ENCODE data around the gene SPEN. TPM values are rescaled to one million over a fixed set of nuclear protein-coding genes. Genes with fewer than 3 reads are reported as not detected.

The SPEN gene
- total and polyA plus RNA-seq, 2 of the 13 experiments (the other 11 are each of a cell fraction or from before 2014, with no cell fraction given) = 4.8 to 14.0 TPM

- TF ChIP-seq ZNF761 (CRISPR knock-in tag; conservative IDR thresholded peaks at IDR 0.05) = no peak
- TF ChIP-seq SALL2 (CRISPR knock-in tag; IDR thresholded peaks at IDR 0.05) = peak; percentile 51; the same call in 1 of the 2 replicates
- TF ChIP-seq CCDC6 (CRISPR knock-in tag; IDR thresholded peaks at IDR 0.05) = no peak
- 0 out of 2 replicates have a peak, but pooled peaks have one; percentile 62 for TF ChIP-seq ZBTB3 (CRISPR knock-in tag; IDR thresholded peaks at IDR 0.05; ENCODE audit: borderline replicate concordance, low read depth)
- 0 out of 2 replicates have a peak, but pooled peaks have one; percentile 63 for TF ChIP-seq ATF7-NPFF (CRISPR knock-in tag; IDR thresholded peaks at IDR 0.05; ENCODE audit: low read depth)
- TF ChIP-seq HDAC1 (CRISPR knock-in tag; IDR thresholded peaks at IDR 0.05) = peak; percentile 93
- peak; percentile 80; the same call in 1 of the 2 replicates for TF ChIP-seq HNF1B (CRISPR knock-in tag; IDR thresholded peaks at IDR 0.05)
- no peak for TF ChIP-seq ZNF430 (CRISPR knock-in tag; IDR thresholded peaks at IDR 0.05)
- peak; percentile 74 for TF ChIP-seq POLR2G (IDR thresholded peaks at IDR 0.05; ENCODE audit: low read depth, low read length)
- no peak for TF ChIP-seq MXD1 (CRISPR knock-in tag; IDR thresholded peaks at IDR 0.05)
- peak; percentile 11; the same call in 1 of the 2 replicates for TF ChIP-seq TBX3 (IDR thresholded peaks at IDR 0.05; ENCODE audit: borderline replicate concordance)
- TF ChIP-seq MTA1 (CRISPR knock-in tag; IDR thresholded peaks at IDR 0.05; ENCODE audit: borderline replicate concordance) = 0 out of 2 replicates have a peak, but pooled peaks have one; percentile 38
- TF ChIP-seq ZBTB14 (CRISPR knock-in tag; IDR thresholded peaks at IDR 0.05) = no peak
- TF ChIP-seq ZBTB34 (CRISPR knock-in tag; IDR thresholded peaks at IDR 0.05) = no peak
- 0 out of 2 replicates have a peak, but pooled peaks have one; percentile 66 for TF ChIP-seq PAX8 (CRISPR knock-in tag; IDR thresholded peaks at IDR 0.05; ENCODE audit: borderline replicate concordance)
- no peak for TF ChIP-seq ZNF652 (CRISPR knock-in tag; IDR thresholded peaks at IDR 0.05; ENCODE audit: borderline replicate concordance, low read depth)
- TF ChIP-seq CERS6 (CRISPR knock-in tag; IDR thresholded peaks at IDR 0.05) = no peak
- peak; percentile 84 for TF ChIP-seq RBFOX2 (IDR thresholded peaks at IDR 0.05; ENCODE audit: low read depth, low read length)
- no peak for TF ChIP-seq ZSCAN20 (CRISPR knock-in tag; IDR thresholded peaks at IDR 0.05; ENCODE audit: borderline replicate concordance)
- TF ChIP-seq ZNF17 (CRISPR knock-in tag; IDR thresholded peaks at IDR 0.05) = no peak
- TF ChIP-seq ZNF296 (CRISPR knock-in tag; conservative IDR thresholded peaks at IDR 0.05) = no peak
- TF ChIP-seq FOXA3 (CRISPR knock-in tag; IDR thresholded peaks at IDR 0.05) = peak; percentile 14; the same call in 1 of the 2 replicates
- TF ChIP-seq ZNF333 (CRISPR knock-in tag; IDR thresholded peaks at IDR 0.05; ENCODE audit: borderline replicate concordance) = no peak; the same call in 1 of the 2 replicates
Observed at GRCh38 chr1:15975805-15976680, 128.5 kb downstream of the SPEN start, which contains the start of gene ZBTB17 (continued).
